H1 (cell line): ENCODE measurements around the gene SMARCA2.

Experiments
- CHD2 ChIP-seq: IDR thresholded peaks from 2 replicates; pipeline ENCODE4 v1.6.1; 2012; ENCODE audit warnings: low read length, improper control_type of control experiment
- CTCF ChIP-seq, 3 experiments: IDR thresholded peaks; 1 replicate in 2 of 3; 2 replicates in 1 of 3; pipeline versions ENCODE4 v1.5.1 to v1.6.1; 2011; ENCODE audit warnings: low read length in 3 of 3, mild to moderate bottlenecking in 3 of 3, inconsistent platforms in 2 of 3, low read depth in 1 of 3, moderate library complexity in 1 of 3; ENCODE audit not compliant: insufficient read depth in 1 of 3; ENCODE audit errors: control extremely low read depth in 1 of 3
- EP300 ChIP-seq, 2 experiments: IDR thresholded peaks; 1 replicate in 1 of 2; 2 replicates in 1 of 2; pipeline ENCODE4 v1.6.1; 2011 to 2012; ENCODE audit warnings: low read depth in 2 of 2, low read length in 2 of 2, mild to moderate bottlenecking in 2 of 2, borderline replicate concordance in 1 of 2, inconsistent platforms in 1 of 2, moderate library complexity in 1 of 2
- JUN ChIP-seq: IDR thresholded peaks from 2 replicates; pipeline ENCODE4 v1.6.1; 2011; ENCODE audit warnings: low read depth, mild to moderate bottlenecking, improper control_type of control experiment, low read length
- SIN3A ChIP-seq, 2 experiments: IDR thresholded peaks in 1 of 2; conservative IDR thresholded peaks in 1 of 2; 2 replicates each; pipeline ENCODE4 v1.6.1; 2011 to 2012; ENCODE audit warnings: low read length in 2 of 2, improper control_type of control experiment in 1 of 2, low read depth in 1 of 2, mild to moderate bottlenecking in 1 of 2
- SRF ChIP-seq: IDR thresholded peaks from 2 replicates; pipeline ENCODE4 v1.6.1; 2011; ENCODE audit warnings: mild to moderate bottlenecking, low read depth, low read length, moderate library complexity
- TEAD4 ChIP-seq: IDR thresholded peaks from 2 replicates; pipeline ENCODE4 v1.6.1; 2012; ENCODE audit warnings: low read depth, low read length, inconsistent platforms, mixed read lengths

GRCh38 chr9:2083479-2083878 is 68.3 kb downstream of the SMARCA2 start:
- no peak for TF ChIP-seq CHD2
- no peak for TF ChIP-seq CTCF (IDR thresholded peaks at IDR 0.05; ENCODE audit: control extremely low read depth in 1 of 3, insufficient read depth in 1 of 3, low read depth in 1 of 3, low read length in 3 of 3)
- TF ChIP-seq EP300 (IDR thresholded peaks at IDR 0.05; ENCODE audit: borderline replicate concordance in 1 of 2, low read depth in 2 of 2, low read length in 2 of 2) = no peak
- no peak for TF ChIP-seq JUN
- TF ChIP-seq SRF = no peak
- no peak for TF ChIP-seq TEAD4
- TF ChIP-seq SIN3A (conservative IDR thresholded peaks at IDR 0.05 in 1 of 2, IDR thresholded peaks at IDR 0.05 in 1 of 2; ENCODE audit: low read depth in 1 of 2, low read length in 2 of 2) = no peak
